Measurements from ENCODE around the gene ATXN10.

ATXN10 gene

DNA sequence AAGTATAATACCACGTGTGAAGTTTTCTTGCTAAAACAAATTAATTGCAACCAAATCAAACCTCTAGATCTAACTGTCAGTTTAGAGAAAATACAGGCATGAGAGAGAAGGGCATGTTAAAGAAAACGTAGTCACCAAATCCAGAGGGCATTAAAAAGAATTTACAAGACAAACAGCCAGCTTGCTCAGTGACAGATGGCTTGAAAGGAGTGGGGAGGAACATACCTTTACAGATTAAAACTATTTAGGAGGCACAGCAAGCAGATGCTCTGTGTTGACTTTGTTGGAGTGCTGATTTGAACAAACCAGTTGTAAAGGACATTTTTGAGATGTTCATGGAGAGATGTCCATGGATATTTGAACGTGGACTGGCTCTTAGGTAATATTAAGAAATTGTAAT lies 96.9 kb downstream of the ATXN10 start:
- H2AFZ ChIP-seq (ENCODE audit: low read depth, low read length) = no peak overlapping the region
- H2AK5ac ChIP-seq (ENCODE audit: low read length, severe bottlenecking) = no peak overlapping the region
- no peak overlapping the region for H2BK5ac ChIP-seq (ENCODE audit: low read depth, low read length, poor library complexity, severe bottlenecking)
- no peak overlapping the region for H3K27ac ChIP-seq (ENCODE audit: low read length, poor library complexity, severe bottlenecking)
- no peak overlapping the region for H3K14ac ChIP-seq (ENCODE audit: low read length in 2 of 2)
- no peaks in the 10 kb centered on the region for H3K9me3 ChIP-seq (ENCODE audit: control insufficient read depth, low read length)
- H3K27me3 ChIP-seq (ENCODE audit: control insufficient read depth in 1 of 2, insufficient read depth in 1 of 2, low read length in 2 of 2) = no peaks in the 10 kb centered on the region
- no peak overlapping the region for H3K4me2 ChIP-seq (ENCODE audit: low read length, poor library complexity, severe bottlenecking)
- no peak overlapping the region for H3K18ac ChIP-seq (ENCODE audit: low read depth in 1 of 2, low read length in 2 of 2)
- no peak overlapping the region for H2BK15ac ChIP-seq (ENCODE audit: low read depth, poor library complexity, severe bottlenecking)
- H2BK12ac ChIP-seq (ENCODE audit: low read length in 2 of 2) = no peak overlapping the region
- H3K36me3 ChIP-seq (ENCODE audit: control insufficient read depth in 1 of 2, insufficient read depth in 2 of 2, low read depth in 1 of 2, low read length in 2 of 2) = peaks cover 14 to 37% of the 10 kb centered on the region in 2 experiments
- 79% methylated on average over 2 of the region's 3 CpGs for whole genome bisulfite sequencing
- H2BK120ac ChIP-seq (ENCODE audit: low read depth, low read length) = no peak overlapping the region
- H3K9ac ChIP-seq (ENCODE audit: low read length) = no peak overlapping the region
- peaks cover 8% of the 10 kb centered on the region for H3K4me1 ChIP-seq (ENCODE audit: control insufficient read depth, insufficient read depth, low read depth, low read length)
- no peak overlapping the region for H4K91ac ChIP-seq (ENCODE audit: low read length)
- H3K4me3 ChIP-seq (ENCODE audit: insufficient read depth in 1 of 2, low read depth in 1 of 2, low read length in 2 of 2) = no peak overlapping the region
- H3K23ac ChIP-seq (ENCODE audit: low read length in 2 of 2) = no peak overlapping the region
- DNase-seq = no peak
- peaks cover 30% of the 10 kb centered on the region for H3K79me1 ChIP-seq (replicated peaks; ENCODE audit: low read length, poor library complexity, severe bottlenecking)
- no peak overlapping the region for H3K4ac ChIP-seq (ENCODE audit: low read depth in 1 of 2, low read length in 2 of 2)
- no peak overlapping the region for H4K8ac ChIP-seq (ENCODE audit: low read length)

GRCh38 chr22:45769569-45770210 lies 98.1 kb downstream of the ATXN10 start:
- H3K23ac ChIP-seq (ENCODE audit: low read length in 2 of 2) = no peak overlapping the region
- H4K8ac ChIP-seq (ENCODE audit: low read length) = no peak overlapping the region
- no peak overlapping the region for H2BK120ac ChIP-seq (ENCODE audit: low read depth, low read length)
- no peak overlapping the region for H3K9ac ChIP-seq (ENCODE audit: low read length)
- H3K4me2 ChIP-seq (ENCODE audit: low read length, poor library complexity, severe bottlenecking) = no peak overlapping the region
- H3K4me3 ChIP-seq (ENCODE audit: insufficient read depth in 1 of 2, low read depth in 1 of 2, low read length in 2 of 2) = no peak overlapping the region
- no peak overlapping the region for H3K18ac ChIP-seq (ENCODE audit: low read depth in 1 of 2, low read length in 2 of 2)
- H3K4me1 ChIP-seq (ENCODE audit: control insufficient read depth, insufficient read depth, low read depth, low read length) = peaks cover 4% of the 10 kb centered on the region
- no peaks in the 10 kb centered on the region for H3K27me3 ChIP-seq (ENCODE audit: control insufficient read depth in 1 of 2, insufficient read depth in 1 of 2, low read length in 2 of 2)
- H3K9me3 ChIP-seq (ENCODE audit: control insufficient read depth, low read length) = no peaks in the 10 kb centered on the region
- H3K14ac ChIP-seq (ENCODE audit: low read length in 2 of 2) = no peak overlapping the region
- peaks cover 28% of the 10 kb centered on the region for H3K79me1 ChIP-seq (replicated peaks; ENCODE audit: low read length, poor library complexity, severe bottlenecking)
- no peak overlapping the region for H2AK5ac ChIP-seq (ENCODE audit: low read length, severe bottlenecking)
- H3K4ac ChIP-seq (ENCODE audit: low read depth in 1 of 2, low read length in 2 of 2) = no peak overlapping the region
- peaks cover 12 to 33% of the 10 kb centered on the region in 2 experiments for H3K36me3 ChIP-seq (ENCODE audit: control insufficient read depth in 1 of 2, insufficient read depth in 2 of 2, low read depth in 1 of 2, low read length in 2 of 2)
- no peak for DNase-seq
- no peak overlapping the region for H2AFZ ChIP-seq (ENCODE audit: low read depth, low read length)
- no peak overlapping the region for H2BK12ac ChIP-seq (ENCODE audit: low read length in 2 of 2)
- H3K27ac ChIP-seq (ENCODE audit: low read length, poor library complexity, severe bottlenecking) = no peak overlapping the region
- no peak overlapping the region for H2BK5ac ChIP-seq (ENCODE audit: low read depth, low read length, poor library complexity, severe bottlenecking)
- H4K91ac ChIP-seq (ENCODE audit: low read length) = no peak overlapping the region
- 97% methylated on average over 3 of the region's 3 CpGs for WGBS
- no peak overlapping the region for H2BK15ac ChIP-seq (ENCODE audit: low read depth, poor library complexity, severe bottlenecking)

GRCh38 chr22:45770506-45770905 lies 98.9 kb downstream of the ATXN10 start:
- Histone ChIP-seq H3K4me2 (ENCODE audit: low read length, poor library complexity, severe bottlenecking) (no peak overlapping the region), H3K27ac (ENCODE audit: low read length, poor library complexity, severe bottlenecking) (no peak overlapping the region), H3K4me1 (ENCODE audit: control insufficient read depth, insufficient read depth, low read depth, low read length) (peaks cover 6% of the 10 kb centered on the region), H3K4me3 (ENCODE audit: insufficient read depth in 1 of 2, low read depth in 1 of 2, low read length in 2 of 2) (no peak overlapping the region), H4K91ac (ENCODE audit: low read length) (no peak overlapping the region), H3K23ac (ENCODE audit: low read length in 2 of 2) (no peak overlapping the region), H3K79me1 (replicated peaks; ENCODE audit: low read length, poor library complexity, severe bottlenecking) (peaks cover 23% of the 10 kb centered on the region), H3K14ac (ENCODE audit: low read length in 2 of 2) (no peak overlapping the region), H3K18ac (ENCODE audit: low read depth in 1 of 2, low read length in 2 of 2) (no peak overlapping the region), H2AK5ac (ENCODE audit: low read length, severe bottlenecking) (no peak overlapping the region), H2BK15ac (ENCODE audit: low read depth, poor library complexity, severe bottlenecking) (no peak overlapping the region), H2AFZ (ENCODE audit: low read depth, low read length) (no peak overlapping the region), H3K36me3 (ENCODE audit: control insufficient read depth in 1 of 2, insufficient read depth in 2 of 2, low read depth in 1 of 2, low read length in 2 of 2) (peaks cover 12 to 24% of the 10 kb centered on the region in 2 experiments), H2BK12ac (ENCODE audit: low read length in 2 of 2) (no peak overlapping the region), H3K27me3 (ENCODE audit: control insufficient read depth in 1 of 2, insufficient read depth in 1 of 2, low read length in 2 of 2) (no peaks in the 10 kb centered on the region), H3K9ac (ENCODE audit: low read length) (no peak overlapping the region), H2BK5ac (ENCODE audit: low read depth, low read length, poor library complexity, severe bottlenecking) (no peak overlapping the region), H2BK120ac (ENCODE audit: low read depth, low read length) (no peak overlapping the region), H4K8ac (ENCODE audit: low read length) (no peak overlapping the region), H3K9me3 (ENCODE audit: control insufficient read depth, low read length) (no peaks in the 10 kb centered on the region), H3K4ac (ENCODE audit: low read depth in 1 of 2, low read length in 2 of 2) (no peak overlapping the region)
- 96% methylated on average over 3 of the region's 4 CpGs for WGBS
- DNase-seq = no peak

- Histone ChIP-seq H3K4me2 (ENCODE audit: low read length, poor library complexity, severe bottlenecking) (no peak overlapping the region), H3K23ac (ENCODE audit: low read length in 2 of 2) (no peak overlapping the region), H2AFZ (ENCODE audit: low read depth, low read length) (no peak overlapping the region), H3K14ac (ENCODE audit: low read length in 2 of 2) (no peak overlapping the region), H3K4ac (ENCODE audit: low read depth in 1 of 2, low read length in 2 of 2) (no peak overlapping the region), H2AK5ac (ENCODE audit: low read length, severe bottlenecking) (no peak overlapping the region), H3K36me3 (ENCODE audit: control insufficient read depth in 1 of 2, insufficient read depth in 2 of 2, low read depth in 1 of 2, low read length in 2 of 2) (peaks cover 11 to 25% of the 10 kb centered on the region in 2 experiments), H2BK15ac (ENCODE audit: low read depth, poor library complexity, severe bottlenecking) (no peak overlapping the region), H3K4me3 (ENCODE audit: insufficient read depth in 1 of 2, low read depth in 1 of 2, low read length in 2 of 2) (no peak overlapping the region), H3K18ac (ENCODE audit: low read depth in 1 of 2, low read length in 2 of 2) (no peak overlapping the region), H4K91ac (ENCODE audit: low read length) (no peak overlapping the region), H4K8ac (ENCODE audit: low read length) (no peak overlapping the region), H3K9ac (ENCODE audit: low read length) (no peak overlapping the region), H3K4me1 (ENCODE audit: control insufficient read depth, insufficient read depth, low read depth, low read length) (peaks cover 8% of the 10 kb centered on the region), H3K27me3 (ENCODE audit: control insufficient read depth in 1 of 2, insufficient read depth in 1 of 2, low read length in 2 of 2) (no peaks in the 10 kb centered on the region), H2BK12ac (ENCODE audit: low read length in 2 of 2) (no peak overlapping the region), H3K9me3 (ENCODE audit: control insufficient read depth, low read length) (no peaks in the 10 kb centered on the region), H2BK120ac (ENCODE audit: low read depth, low read length) (no peak overlapping the region), H2BK5ac (ENCODE audit: low read depth, low read length, poor library complexity, severe bottlenecking) (no peak overlapping the region), H3K27ac (ENCODE audit: low read length, poor library complexity, severe bottlenecking) (no peak overlapping the region), H3K79me1 (replicated peaks; ENCODE audit: low read length, poor library complexity, severe bottlenecking) (peaks cover 21% of the 10 kb centered on the region)
- DNase-seq = no peak
- WGBS = 100% methylated on average over 3 of the region's 3 CpGs
Observed at GRCh38 chr22:45771057-45771456, 99.4 kb downstream of the ATXN10 start.
